Spleen (tissue), 11 donors: ENCODE results near the gene RIOK2. TPM values are rescaled to one million over a fixed set of nuclear protein-coding genes. Genes with fewer than 3 reads are reported as not detected.

ENCODE experiments used
- DNase-seq: peaks from one replicate; pipeline ENCODE4 v3.0.0-alpha.2; 2020
- H3K27ac ChIP-seq, 8 donors: fragments of 200-600 bp; sonication (generic) in 7 of 8; 1 replicate in 4 of 8; 2 replicates in 4 of 8; pipeline versions ENCODE4 v1.5.0 to v1.8.0; 2016 to 2021; ENCODE audit warnings: inconsistent platforms in 4 of 8, mild to moderate bottlenecking in 4 of 8, moderate library complexity in 1 of 8
- H3K27me3 ChIP-seq, 7 donors: fragments of 200-600 bp; sonication (generic) in 6 of 7; replicated peaks in 1 of 7; 1 replicate in 4 of 7; 2 replicates in 3 of 7; pipeline versions ENCODE4 v1.5.0 to v1.8.0; 2016 to 2021; ENCODE audit warnings: inconsistent platforms in 3 of 7, mild to moderate bottlenecking in 1 of 7
- H3K36me3 ChIP-seq, 6 donors: fragments of 200-600 bp; sonication (generic) in 5 of 6; 1 replicate in 4 of 6; 2 replicates in 2 of 6; pipeline versions ENCODE4 v1.5.0 to v1.8.0; 2016 to 2021; ENCODE audit warnings: inconsistent platforms in 2 of 6
- H3K4me1 ChIP-seq, 6 donors: fragments of 200-600 bp; sonication (generic) in 5 of 6; 1 replicate in 3 of 6; 2 replicates in 3 of 6; pipeline versions ENCODE4 v1.5.0 to v1.8.0; 2016 to 2021; ENCODE audit warnings: inconsistent platforms in 3 of 6
- H3K4me3 ChIP-seq, 8 donors: fragments of 200-600 bp; sonication (generic) in 7 of 8; 1 replicate in 4 of 8; 2 replicates in 4 of 8; pipeline versions ENCODE4 v1.5.0 to v1.8.0; 2016 to 2021; ENCODE audit warnings: inconsistent platforms in 4 of 8, mild to moderate bottlenecking in 4 of 8, moderate library complexity in 2 of 8
- H3K9me3 ChIP-seq, 8 donors: fragments of 200-600 bp; sonication (generic) in 7 of 8; 1 replicate in 4 of 8; 2 replicates in 4 of 8; pipeline versions ENCODE4 v1.5.0 to v1.8.0; 2016 to 2021; ENCODE audit warnings: inconsistent platforms in 4 of 8
- POLR2A ChIP-seq, 3 donors: fragments of 450-650 bp; IDR thresholded peaks; one replicate each; pipeline ENCODE4 v1.5.1; 2017; ENCODE audit warnings: antibody characterized with exemption in 3 of 3, mild to moderate bottlenecking in 1 of 3
- POLR2AphosphoS5 ChIP-seq, 3 donors: sonication (generic); formaldehyde crosslinking; IDR thresholded peaks; one replicate each; pipeline ENCODE4 v1.5.1; 2017; ENCODE audit warnings: antibody characterized with exemption in 3 of 3
- WGBS, 5 donors: extraction: QIAGEN DNeasy Blood & Tissue Kit in 3 of 5; methylation state at CpG; one replicate each; pipeline versions ENCODE4 v1.1.5 to v1.1.7; 2013 to 2018; 5-methylcytosine and 5-hydroxymethylcytosine counted together
- intact Hi-C: fragments of 100-400 bp; cut with DNase I; formaldehyde crosslinking; loops from one replicate; pipeline ENCODE4 v1.15.0; 2023; ENCODE audit warnings: low total_unique reads
- polyA plus RNA-seq, 3 donors: library from polyadenylated mRNA; stranded (reverse); fragments of 200-250 nt; gene quantifications; one replicate each; pipeline ENCODE4 v1.2.1, GENCODE V29; 2013
- total RNA-seq, 7 donors: library from RNA; depleted of rRNA in 3 of 7; stranded (reverse); fragments of >200 nt in 3 of 7; fragmentation: NEBNext Ultra II Directional in 4 of 7; extraction: Animal tissue kit (Norgen Biotek cat#: 25700) in 4 of 7; gene quantifications; one replicate each; pipeline versions ENCODE4 v1.1.0 to v1.2.1, GENCODE V29; 2016 to 2021
- TF ChIP-seq, protein P1 (sequence below), 11 experiments: fragments of 200-600 bp in 7 of 11; fragments of 450-650 bp in 4 of 11; sonication (generic) in 4 of 11; IDR thresholded peaks in 8 of 11; conservative IDR thresholded peaks in 3 of 11; 1 replicate in 7 of 11; 2 replicates in 4 of 11; pipeline versions ENCODE4 v1.4.0 to v1.8.0; 2016 to 2021; ENCODE audit warnings: antibody characterized with exemption in 11 of 11, inconsistent platforms in 4 of 11, mild to moderate bottlenecking in 1 of 11
- donor health status: healthy with polysubstance abuse.
- donor health status: DM: no; HTN: no; CAD: no; lungs with moderate emphysema.
- donor health status: DM: no; HTN: no; CAD: no.
- donor health status: Bipolar disorder and iron deficiency.
- donor health status: healthy.
- donor health status: DM: no; HTN: no; CAD: no.
- donor health status: DM: yes; HTN: yes; CAD: no.

The RIOK2 gene
- total and polyA plus RNA-seq, 10 donors, result 8.5 to 30.0 (median 16.7) TPM

GRCh38 chr5:97229196-97229595 lies 46.1 kb upstream of the RIOK2 start:
- Histone ChIP-seq H3K36me3 (no peaks in the 10 kb centered on the region), H3K27me3 (no peaks in the 10 kb centered on the region), H3K4me1 (peaks cover 0 to 7% (median 0%) of the 10 kb centered on the region in 6 donors), H3K4me3 (no peak overlapping the region), H3K27ac (no peak overlapping the region), H3K9me3 (peaks cover 0 to under 1% (median 0%) of the 10 kb centered on the region in 8 donors)
- no peak for DNase-seq
- TF ChIP-seq, protein P1, sequence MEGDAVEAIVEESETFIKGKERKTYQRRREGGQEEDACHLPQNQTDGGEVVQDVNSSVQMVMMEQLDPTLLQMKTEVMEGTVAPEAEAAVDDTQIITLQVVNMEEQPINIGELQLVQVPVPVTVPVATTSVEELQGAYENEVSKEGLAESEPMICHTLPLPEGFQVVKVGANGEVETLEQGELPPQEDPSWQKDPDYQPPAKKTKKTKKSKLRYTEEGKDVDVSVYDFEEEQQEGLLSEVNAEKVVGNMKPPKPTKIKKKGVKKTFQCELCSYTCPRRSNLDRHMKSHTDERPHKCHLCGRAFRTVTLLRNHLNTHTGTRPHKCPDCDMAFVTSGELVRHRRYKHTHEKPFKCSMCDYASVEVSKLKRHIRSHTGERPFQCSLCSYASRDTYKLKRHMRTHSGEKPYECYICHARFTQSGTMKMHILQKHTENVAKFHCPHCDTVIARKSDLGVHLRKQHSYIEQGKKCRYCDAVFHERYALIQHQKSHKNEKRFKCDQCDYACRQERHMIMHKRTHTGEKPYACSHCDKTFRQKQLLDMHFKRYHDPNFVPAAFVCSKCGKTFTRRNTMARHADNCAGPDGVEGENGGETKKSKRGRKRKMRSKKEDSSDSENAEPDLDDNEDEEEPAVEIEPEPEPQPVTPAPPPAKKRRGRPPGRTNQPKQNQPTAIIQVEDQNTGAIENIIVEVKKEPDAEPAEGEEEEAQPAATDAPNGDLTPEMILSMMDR (IDR thresholded peaks at IDR 0.05 in 8 of 11, conservative IDR thresholded peaks at IDR 0.05 in 3 of 11), result no peak
- no peak for TF ChIP-seq POLR2A (IDR thresholded peaks at IDR 0.05)
- no peak for TF ChIP-seq POLR2AphosphoS5 (IDR thresholded peaks at IDR 0.05)
- WGBS, 5 donors, result 81 to 89% (median 86%) methylated on average over 2 of the region's 2 CpGs
- intact Hi-C loops, result no loop called here

DNA sequence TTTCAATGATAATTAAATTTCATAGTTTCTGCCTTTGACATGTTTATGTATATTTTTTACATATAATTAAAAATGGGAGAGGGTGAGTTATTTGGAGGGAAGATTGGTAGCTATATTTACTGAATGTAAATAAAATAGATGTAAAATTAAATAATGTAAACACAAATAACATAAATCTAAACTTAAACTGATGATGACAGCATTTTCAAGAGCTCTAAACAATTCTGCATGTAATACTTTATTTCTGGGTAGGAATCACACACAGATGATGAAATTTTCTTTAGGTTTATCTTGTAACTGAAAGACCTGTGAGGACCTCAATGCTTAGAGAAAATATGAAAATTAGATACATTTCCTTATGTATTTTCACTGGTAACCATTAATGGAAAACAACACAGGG lies 42.2 kb upstream of the RIOK2 start:
- H3K27me3 ChIP-seq, result no peaks in the 10 kb centered on the region
- no peaks in the 10 kb centered on the region for H3K9me3 ChIP-seq
- intact Hi-C loops, result no loop called here
- TF ChIP-seq POLR2A (IDR thresholded peaks at IDR 0.05) (no peak), POLR2AphosphoS5 (IDR thresholded peaks at IDR 0.05) (no peak)
- TF ChIP-seq, protein P1 (IDR thresholded peaks at IDR 0.05 in 8 of 11, conservative IDR thresholded peaks at IDR 0.05 in 3 of 11), result no peak
- H3K4me1 ChIP-seq, result no peaks in the 10 kb centered on the region
- DNase-seq, result no peak
- H3K27ac ChIP-seq, result no peak overlapping the region
- no peaks in the 10 kb centered on the region for H3K36me3 ChIP-seq
- H3K4me3 ChIP-seq, result no peak overlapping the region

DNA sequence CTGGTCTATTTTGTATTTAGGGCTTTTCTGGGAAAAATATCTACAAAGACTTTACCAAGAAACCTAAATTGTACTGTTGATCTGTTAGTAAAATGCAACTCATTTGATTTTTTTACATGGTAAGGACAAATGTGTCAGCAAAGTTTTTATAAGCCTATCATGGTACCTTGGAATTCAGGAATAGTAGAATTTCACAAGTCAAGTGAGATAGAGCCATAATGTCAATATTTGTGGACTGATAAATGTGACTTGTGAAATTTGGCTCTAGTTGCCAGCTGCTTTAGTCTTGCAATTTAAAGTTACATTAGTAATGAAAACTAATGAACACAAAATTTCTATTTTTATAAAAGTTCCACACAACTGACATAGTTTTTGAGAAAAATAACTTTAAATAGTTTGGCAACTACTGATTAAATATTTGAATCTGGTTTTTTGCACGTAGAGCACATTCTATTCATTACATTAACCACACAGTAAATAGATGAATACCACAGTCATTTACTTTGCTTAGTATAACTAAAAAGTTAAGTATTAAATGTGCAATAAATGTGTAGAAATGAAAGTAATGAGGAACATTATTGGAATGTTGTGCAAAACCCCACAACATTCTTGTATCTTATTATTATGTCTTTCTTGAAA lies 41.2 kb upstream of the RIOK2 start:
- H3K36me3 ChIP-seq, result no peaks in the 10 kb centered on the region
- H3K4me1 ChIP-seq, result no peaks in the 10 kb centered on the region
- no peak for TF ChIP-seq POLR2AphosphoS5 (IDR thresholded peaks at IDR 0.05)
- no peak for TF ChIP-seq POLR2A (IDR thresholded peaks at IDR 0.05)
- TF ChIP-seq, protein P1 (IDR thresholded peaks at IDR 0.05 in 8 of 11, conservative IDR thresholded peaks at IDR 0.05 in 3 of 11), result no peak
- no peak overlapping the region for H3K27ac ChIP-seq
- peaks cover 0 to 1% (median 0%) of the 10 kb centered on the region in 8 donors for H3K9me3 ChIP-seq
- intact Hi-C loops, result no loop called here
- no peak for DNase-seq
- 60 to 85% (median 71%) methylated on average over 1 of the region's 1 CpG for WGBS, 5 donors
- H3K4me3 ChIP-seq, result no peak overlapping the region
- H3K27me3 ChIP-seq, result no peaks in the 10 kb centered on the region

DNA sequence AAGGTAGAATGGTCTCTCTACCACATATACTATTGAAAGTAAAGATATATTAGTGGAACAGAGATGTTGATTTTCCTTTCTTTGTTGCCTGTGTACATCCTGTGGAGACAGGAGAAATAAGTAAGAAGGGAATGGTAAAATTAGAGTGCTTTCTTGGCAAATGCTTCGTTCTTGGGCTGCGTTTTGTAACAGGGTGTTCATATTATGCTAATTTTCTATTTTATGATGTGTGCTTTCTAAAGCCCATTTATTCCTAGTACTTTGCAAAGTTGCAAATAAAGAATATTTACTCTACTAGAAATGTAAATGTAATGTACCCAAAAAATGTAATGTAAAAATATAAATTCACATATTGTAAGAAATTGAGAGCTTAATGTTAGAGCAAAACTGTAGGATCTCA lies 40.5 kb upstream of the RIOK2 start:
- WGBS, 5 donors, result 85 to 93% (median 90%) methylated on average over 2 of the region's 2 CpGs

More for the DNA sequence above, 40.5 kb upstream of the RIOK2 start:
- peaks cover 0 to 8% (median 0%) of the 10 kb centered on the region in 8 donors for H3K9me3 ChIP-seq
- no peaks in the 10 kb centered on the region for H3K36me3 ChIP-seq
- H3K4me3 ChIP-seq, result no peak overlapping the region
- H3K4me1 ChIP-seq, result no peaks in the 10 kb centered on the region
- no peak overlapping the region for H3K27ac ChIP-seq
- intact Hi-C loops, result no loop called here
- TF ChIP-seq, protein P1 (IDR thresholded peaks at IDR 0.05 in 8 of 11, conservative IDR thresholded peaks at IDR 0.05 in 3 of 11), result no peak
- TF ChIP-seq POLR2A (IDR thresholded peaks at IDR 0.05), result no peak
- TF ChIP-seq POLR2AphosphoS5 (IDR thresholded peaks at IDR 0.05), result no peak
- H3K27me3 ChIP-seq, result no peaks in the 10 kb centered on the region
- DNase-seq, result no peak
